Measurements from ENCODE around the gene CNN3. TPM values are rescaled to one million over a fixed set of nuclear protein-coding genes. Genes with fewer than 3 reads are reported as not detected.

The CNN3 gene
- total RNA-seq, 4 donors from 2014 or later = 11.9 to 21.8 (median 16.1) TPM

GRCh38 chr1:94931254-94931841 is 4.4 kb upstream of the CNN3 start:
- ATAC-seq = no peak
- H3K4me1 ChIP-seq = peaks cover 0 to 9% of the 10 kb centered on the region in 2 donors
- no peak overlapping the region for H3K27ac ChIP-seq
- DNase-seq = no peak
- peaks cover 7 to 18% (median 15%) of the 10 kb centered on the region in 3 donors for H3K27me3 ChIP-seq
- H3K9me3 ChIP-seq = no peaks in the 10 kb centered on the region
- no peaks in the 10 kb centered on the region for H3K36me3 ChIP-seq
- TF ChIP-seq CTCF (IDR thresholded peaks at IDR 0.05 in 4 of 5, conservative IDR thresholded peaks at IDR 0.05 in 1 of 5) (no peak), POLR2A (IDR thresholded peaks at IDR 0.05) (no peak)
- intact Hi-C loops (cut with DNase I; ENCODE audit: low total_unique reads) (no loop called here), in situ Hi-C loops (cut with MboI; ENCODE audit: low sequenced_read_pairs in 4 of 4) (no loop called here)
- H3K4me3 ChIP-seq = no peak overlapping the region

- no peak for DNase-seq
- Histone ChIP-seq H3K27me3 (peaks cover 21 to 33% (median 31%) of the 10 kb centered on the region in 3 donors), H3K4me1 (peaks cover 3 to 19% of the 10 kb centered on the region in 2 donors), H3K27ac (peak overlapping the region in 1 of 4 donors; percentile 87), H3K9me3 (no peaks in the 10 kb centered on the region), H3K36me3 (no peaks in the 10 kb centered on the region), H3K4me3 (peak overlapping the region in 3 of 4 donors; percentile 14 to 71 (median 30))
- in situ Hi-C loops (cut with MboI; ENCODE audit: low sequenced_read_pairs in 4 of 4) = no loop called here
- intact Hi-C loops (cut with DNase I; ENCODE audit: low total_unique reads) = loop anchor here (10.0 kb wide), 1 partner anchor 95 kb away; no protein-coding TSS in a partner anchor
- ATAC-seq = no peak
- no peak for TF ChIP-seq CTCF (IDR thresholded peaks at IDR 0.05 in 4 of 5, conservative IDR thresholded peaks at IDR 0.05 in 1 of 5)
- TF ChIP-seq POLR2A (IDR thresholded peaks at IDR 0.05) = no peak
Measured at GRCh38 chr1:94929351-94930217, 2.7 kb upstream of the CNN3 start.

- in situ Hi-C loops (cut with MboI; ENCODE audit: low sequenced_read_pairs in 4 of 4) = no loop called here
- Histone ChIP-seq H3K27ac (peak overlapping the region; percentile 70 to 87 (median 83)), H3K9me3 (no peaks in the 10 kb centered on the region), H3K27me3 (peaks cover 32 to 45% (median 42%) of the 10 kb centered on the region in 3 donors), H3K4me3 (peak overlapping the region; percentile 57 to 71 (median 70)), H3K36me3 (no peaks in the 10 kb centered on the region), H3K4me1 (peaks cover 13 to 19% of the 10 kb centered on the region in 2 donors)
- TF ChIP-seq CTCF (IDR thresholded peaks at IDR 0.05 in 4 of 5, conservative IDR thresholded peaks at IDR 0.05 in 1 of 5) (no peak), POLR2A (IDR thresholded peaks at IDR 0.05) (no peak)
- intact Hi-C loops (cut with DNase I; ENCODE audit: low total_unique reads) = loop anchor here (10.0 kb wide), 1 partner anchor 96 kb away; no protein-coding TSS in a partner anchor
- ATAC-seq (no peak), DNase-seq (no peak)
Measured at GRCh38 chr1:94928293-94928939, 1.5 kb upstream of the CNN3 start.

GRCh38 chr1:94927405-94928175 is 680 bp upstream of the CNN3 start:
- Histone ChIP-seq H3K27ac (peak overlapping the region; percentile 70 to 87 (median 83)), H3K9me3 (no peaks in the 10 kb centered on the region), H3K4me1 (peaks cover 16 to 19% of the 10 kb centered on the region in 2 donors), H3K4me3 (peak overlapping the region; percentile 57 to 71 (median 70)), H3K27me3 (peaks cover 41 to 46% (median 46%) of the 10 kb centered on the region in 3 donors), H3K36me3 (no peaks in the 10 kb centered on the region)
- no peak for TF ChIP-seq CTCF (IDR thresholded peaks at IDR 0.05 in 4 of 5, conservative IDR thresholded peaks at IDR 0.05 in 1 of 5)
- TF ChIP-seq POLR2A (IDR thresholded peaks at IDR 0.05) = no peak
- in situ Hi-C loops (cut with MboI; ENCODE audit: low sequenced_read_pairs in 4 of 4) = no loop called here
- DNase-seq (no peak), ATAC-seq (no peak)
- intact Hi-C loops (cut with DNase I; ENCODE audit: low total_unique reads) = loop anchor here (1.0 to 10.0 kb wide), 2 partner anchors 64 to 97 kb away; no protein-coding TSS in a partner anchor
